Measurements from ENCODE around the gene FBXW5. TPM values are rescaled to one million over a fixed set of nuclear protein-coding genes. Genes with fewer than 3 reads are reported as not detected.

FBXW5 gene
- total RNA-seq, 2 donors from 2014 or later = 162 to 174 TPM

GRCh38 chr9:136935651-136936050 lies 8.9 kb downstream of the FBXW5 start:
- Histone ChIP-seq H3K4me1 (no peaks in the 10 kb centered on the region), H3K4me3 (no peak overlapping the region), H3K9ac (ENCODE audit: low read depth in 2 of 2, low read length in 2 of 2) (no peak overlapping the region), H3K36me3 (peaks cover 4% of the 10 kb centered on the region), H3K27me3 (no peaks in the 10 kb centered on the region), H3K27ac (no peak overlapping the region), H3K9me3 (no peaks in the 10 kb centered on the region)
- intact Hi-C loops (cut with DNase I) = loop anchor here (10.0 kb wide), 1 partner anchor 51 kb away; the partner anchor contains the start of gene TRAF2
- no peak for DNase-seq
- TF ChIP-seq CTCF (IDR thresholded peaks at IDR 0.05) = no peak

GRCh38 chr9:136934277-136934676 lies 10.3 kb downstream of the FBXW5 start:
- Histone ChIP-seq H3K4me3 (no peak overlapping the region), H3K9me3 (no peaks in the 10 kb centered on the region), H3K4me1 (no peaks in the 10 kb centered on the region), H3K36me3 (no peaks in the 10 kb centered on the region), H3K9ac (ENCODE audit: low read depth in 2 of 2, low read length in 2 of 2) (no peak overlapping the region), H3K27ac (no peak overlapping the region), H3K27me3 (no peaks in the 10 kb centered on the region)
- no peak for DNase-seq
- intact Hi-C loops (cut with DNase I) = loop anchor here (10.0 kb wide), 1 partner anchor 49 kb away; the partner anchor contains the start of gene TRAF2
- no peak for TF ChIP-seq CTCF (IDR thresholded peaks at IDR 0.05)

DNA sequence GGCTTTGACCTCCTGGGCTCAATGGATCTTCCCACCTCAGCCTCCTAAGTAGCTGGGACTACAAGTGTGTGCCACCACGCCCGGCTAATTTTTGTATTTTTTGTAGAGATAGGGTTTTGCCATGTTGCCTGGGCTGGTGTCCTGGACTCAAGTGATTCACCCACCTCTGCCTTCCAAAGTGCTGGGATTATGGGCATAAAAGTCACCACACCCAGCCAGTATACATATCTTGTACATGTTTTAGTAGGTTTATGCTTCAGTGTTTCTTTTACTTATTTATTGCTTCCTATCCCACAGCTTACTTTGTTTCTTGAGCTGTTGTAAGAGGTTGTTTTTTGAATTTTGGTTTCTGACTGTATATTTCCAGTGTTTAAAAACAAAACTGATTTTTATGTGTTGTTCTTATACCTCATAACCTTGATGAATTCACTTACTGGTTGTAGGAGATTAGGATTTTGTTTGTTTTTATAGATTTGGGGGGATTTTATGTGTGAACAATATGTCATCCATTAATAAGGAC lies 12.9 kb downstream of the FBXW5 start:
- intact Hi-C loops (cut with DNase I) = loop anchor here (10.0 kb wide), 1 partner anchor 47 kb away; the partner anchor contains the start of gene TRAF2
- Histone ChIP-seq H3K9me3 (no peaks in the 10 kb centered on the region), H3K9ac (ENCODE audit: low read depth in 2 of 2, low read length in 2 of 2) (no peak overlapping the region), H3K27ac (no peak overlapping the region), H3K27me3 (no peaks in the 10 kb centered on the region), H3K4me1 (no peaks in the 10 kb centered on the region), H3K4me3 (no peak overlapping the region), H3K36me3 (no peaks in the 10 kb centered on the region)
- DNase-seq = no peak
- TF ChIP-seq CTCF (IDR thresholded peaks at IDR 0.05) = no peak

- TF ChIP-seq CTCF (IDR thresholded peaks at IDR 0.05) = no peak
- no peak for DNase-seq
- H3K27ac ChIP-seq = no peak overlapping the region
- H3K27me3 ChIP-seq = no peaks in the 10 kb centered on the region
- H3K9me3 ChIP-seq = no peaks in the 10 kb centered on the region
- H3K36me3 ChIP-seq = no peaks in the 10 kb centered on the region
- H3K4me3 ChIP-seq = no peak overlapping the region
- no peaks in the 10 kb centered on the region for H3K4me1 ChIP-seq
- intact Hi-C loops (cut with DNase I) = loop anchor here (10.0 kb wide), 1 partner anchor 45 kb away; the partner anchor contains the start of gene TRAF2
- H3K9ac ChIP-seq (ENCODE audit: low read depth in 2 of 2, low read length in 2 of 2) = no peak overlapping the region
These were observed 14.5 kb downstream of the FBXW5 start for GRCh38 chr9:136930014-136930413.

GRCh38 chr9:136928591-136928990 lies 15.9 kb downstream of the FBXW5 start:
- Histone ChIP-seq H3K9ac (ENCODE audit: low read depth in 2 of 2, low read length in 2 of 2) (peak overlapping the region in 1 of 2 donors; percentile 24), H3K27me3 (no peaks in the 10 kb centered on the region), H3K36me3 (no peaks in the 10 kb centered on the region), H3K4me1 (no peaks in the 10 kb centered on the region), H3K27ac (no peak overlapping the region), H3K9me3 (no peaks in the 10 kb centered on the region), H3K4me3 (no peak overlapping the region)
- TF ChIP-seq CTCF (IDR thresholded peaks at IDR 0.05) = no peak
- no peak for DNase-seq
- intact Hi-C loops (cut with DNase I) = no loop called here
